Heart right ventricle (tissue), 16 donors: Measurements from ENCODE around the gene XAGE5. TPM values are rescaled to one million over a fixed set of nuclear protein-coding genes. Genes with fewer than 3 reads are reported as not detected.
"Not testable (repeated sequence)": the region's sequence is repeated elsewhere in the genome, so short reads cannot be mapped to it uniquely, and the experiment has no call there.

Experiments used
- ATAC-seq, 8 donors: fragments of 200-7000 bp; cut with Tn5 transposase; one replicate each; pipeline ENCODE4 v1.9.1; 2020; ENCODE audit warnings: mild to moderate bottlenecking in 8 of 8, moderate library complexity in 8 of 8, moderate number of reproducible peaks in 1 of 8
- DNase-seq, 2 donors: peaks; one replicate each; pipeline ENCODE4 v3.0.0-alpha.2; 2020
- H3K27ac ChIP-seq, 10 donors: fragments of 200-600 bp; sonication (generic) in 2 of 10; one replicate each; pipeline versions ENCODE4 v1.5.0 to v1.8.0; 2020 to 2022; ENCODE audit warnings: mild to moderate bottlenecking in 3 of 10
- H3K27me3 ChIP-seq, 7 donors: fragments of 200-600 bp; one replicate each; pipeline ENCODE4 v1.8.0; 2021 to 2022; ENCODE audit warnings: mild to moderate bottlenecking in 2 of 7
- H3K36me3 ChIP-seq, 9 donors: fragments of 200-600 bp; sonication (generic) in 1 of 9; one replicate each; pipeline versions ENCODE4 v1.5.0 to v1.8.0; 2020 to 2022; ENCODE audit warnings: mild to moderate bottlenecking in 2 of 9
- H3K4me1 ChIP-seq, 9 donors: fragments of 200-600 bp; sonication (generic) in 1 of 9; one replicate each; pipeline versions ENCODE4 v1.5.0 to v1.8.0; 2020 to 2022; ENCODE audit warnings: mild to moderate bottlenecking in 4 of 9
- H3K4me3 ChIP-seq, 10 donors: fragments of 200-600 bp; sonication (generic) in 2 of 10; one replicate each; pipeline versions ENCODE4 v1.5.0 to v1.8.0; 2020 to 2022; ENCODE audit warnings: mild to moderate bottlenecking in 7 of 10, moderate library complexity in 2 of 10
- H3K9me3 ChIP-seq, 11 donors: fragments of 200-600 bp in 10 of 11; sonication (generic) in 2 of 11; one replicate each; pipeline versions ENCODE4 v1.5.0 to v1.8.0; 2013 to 2022; ENCODE audit warnings: mild to moderate bottlenecking in 2 of 11, control low read depth in 1 of 11, moderate library complexity in 1 of 11
- CTCF ChIP-seq, 9 donors: fragments of 200-600 bp; sonication (generic) in 2 of 9; IDR thresholded peaks; one replicate each; pipeline versions ENCODE4 v1.5.0 to v1.8.0; 2021 to 2022; ENCODE audit warnings: antibody characterized with exemption in 9 of 9, mild to moderate bottlenecking in 5 of 9, moderate library complexity in 1 of 9
- WGBS, 2 donors: extraction: QIAGEN DNeasy Blood & Tissue Kit; methylation state at CpG; one replicate each; pipeline ENCODE4 v1.1.7; 2013; ENCODE audit warnings: inconsistent platforms in 1 of 2; 5-methylcytosine and 5-hydroxymethylcytosine counted together
- intact Hi-C, 10 donors: fragments of 100-400 bp; cut with DNase I; formaldehyde crosslinking; loops; one replicate each; pipeline versions ENCODE4 v1.11.1 to v1.14.2; 2022
- long read RNA-seq, 3 donors: library from polyadenylated mRNA; unstranded; transcript quantifications; one replicate each; pipeline ENCODE4 v2.0.0, GENCODE V29; 2020 to 2021
- polyA plus RNA-seq, 2 donors: library from polyadenylated mRNA; stranded (reverse); fragments of 200-250 nt; gene quantifications; one replicate each; pipeline ENCODE4 v1.2.3, GENCODE V29; 2013
- total RNA-seq, 10 donors: library from RNA; stranded (reverse); fragmentation: NEBNext Ultra II Directional in 3 of 10; extraction: Animal tissue kit (Norgen Biotek cat#: 25700) in 3 of 10; gene quantifications; one replicate each; pipeline versions ENCODE4 v1.2.1 to v1.2.4, GENCODE V29; 2021 to 2023
- donor health status: Arrhythmogenic right ventricular cardiomyopathy.
- donor health status: ischemic (EF 13 %, LVEDD 7.1; RV severe dilation, severe dysfunction).
- donor health status: healthy with polysubstance abuse.
- donor health status: DM: no; HTN: yes; CAD: no.
- donor health status: DM: no; HTN: no; CAD: no.
- donor health status: ischemic (EF 25% LVEDD 6.9; RV normal size, moderate dysfunction).
- donor health status: ischemic (EF 25% LVEDD 5.7; RV mildly dilated, moderate dysfunction).
- donor health status: healthy.
- donor health status: DM: yes; HTN: yes; CAD: no.
- donor health status: Ischemic cardiomyopathy.
- donor health status: ischemic (EF 35%, LVEDD 5.7; RV mildly dilated, moderate dysfunction).
- donor health status: nonischemic (EF 11% LVEDD 7.7; RV severe dilation, severe dysfunction).
- donor health status: DM: yes; HTN: yes; CAD: no.
- donor health status: PGD.
- donor health status: ischemic (EF 29% LVEDD 5.4; RV normal size, mild dysfunction).
- donor health status: nonischemic (EF 23%, LVEDD 6.1; RV moderate dilation, normal function).

XAGE5 gene, protein sequence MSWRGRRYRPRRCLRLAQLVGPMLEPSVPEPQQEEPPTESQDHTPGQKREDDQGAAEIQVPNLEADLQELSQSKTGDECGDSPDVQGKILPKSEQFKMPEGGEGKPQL
- total RNA-seq (not detected), polyA plus RNA-seq (not detected)
- long read RNA-seq, donor 1 = 0 reads
- long read RNA-seq, donor 2 = 0 reads
- long read RNA-seq, donor 3 = 0 reads

GRCh38 chrX:52811065-52811625 lies at the start of gene XAGE5:
TSS of gene XAGE5 (plus strand) at chrX:52811287. CDS start at chrX:52812567, 1,280 bp downstream.
- ATAC-seq (no peak), DNase-seq (no peak)
- H3K27ac ChIP-seq = no peak within 1 kb of the TSS
- TF ChIP-seq CTCF (IDR thresholded peaks at IDR 0.05) = no peak
- H3K4me3 ChIP-seq = no peak within 1 kb of the TSS
- intact Hi-C loops = no loop called here
- no peaks in the 10 kb centered on the region for H3K4me1 ChIP-seq
- 91% methylated on average over 25 of the region's 25 CpGs for WGBS, 2 donors
- H3K27me3 ChIP-seq = peaks cover 0 to 61% (median 0%) of the 10 kb centered on the region in 7 donors
- no peaks in the 10 kb centered on the region for H3K36me3 ChIP-seq
- H3K9me3 ChIP-seq = no peaks in the 10 kb centered on the region

GRCh38 chrX:52765983-52766382 lies 45.1 kb upstream of the XAGE5 start:
- H3K4me3 ChIP-seq, H3K27me3 ChIP-seq, H3K9me3 ChIP-seq, DNase-seq, H3K36me3 ChIP-seq, H3K4me1 ChIP-seq, intact Hi-C loops, ATAC-seq, H3K27ac ChIP-seq: not testable (repeated sequence)
- WGBS, 2 donors = no CpG with 5 or more reads among the region's 5 CpGs

GRCh38 chrX:52773504-52773903 lies 37.6 kb upstream of the XAGE5 start:
- H3K4me3 ChIP-seq, intact Hi-C loops, H3K27me3 ChIP-seq, H3K27ac ChIP-seq, ATAC-seq, H3K9me3 ChIP-seq, DNase-seq, H3K36me3 ChIP-seq, H3K4me1 ChIP-seq: not testable (repeated sequence)
- 81 to 85% methylated on average over 8 to 9 of the region's 11 CpGs for WGBS, 2 donors

DNA sequence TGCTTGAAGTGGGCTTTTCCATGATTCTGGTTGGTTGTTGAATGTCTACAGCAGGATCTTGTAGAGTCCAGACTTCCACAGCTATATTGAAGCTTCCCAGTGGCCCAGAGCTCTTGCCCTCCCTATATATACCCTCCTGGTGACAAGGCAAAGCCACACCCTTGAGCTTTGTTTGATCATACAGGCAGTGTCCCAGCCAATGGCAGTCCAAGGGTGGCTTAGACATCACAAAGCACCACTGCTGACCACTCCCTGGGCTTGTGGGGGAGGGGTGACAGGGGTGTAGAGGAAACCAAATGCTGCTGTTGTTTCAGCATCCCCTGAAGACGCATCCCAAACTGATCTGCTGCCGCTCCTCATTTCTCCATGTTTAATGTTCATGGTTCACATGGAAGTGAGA lies 13.8 kb upstream of the XAGE5 start, which contains the start of gene SPANXN5:
SPANXN5 (minus strand) TSS at position 101 of the 400 bp plus-strand sequence; CDS start at position 22, 79 bp downstream.
- H3K27ac ChIP-seq, H3K36me3 ChIP-seq, H3K9me3 ChIP-seq, intact Hi-C loops, H3K4me3 ChIP-seq, H3K4me1 ChIP-seq, DNase-seq, ATAC-seq: not testable (repeated sequence)
- peaks cover 0 to 36% (median 0%) of the 10 kb centered on the region in 7 donors for H3K27me3 ChIP-seq
- WGBS, 2 donors = 88 to 90% methylated on average over 2 of the region's 2 CpGs

- H3K9me3 ChIP-seq, H3K36me3 ChIP-seq, ATAC-seq, DNase-seq, intact Hi-C loops, H3K4me3 ChIP-seq, H3K4me1 ChIP-seq, H3K27ac ChIP-seq: not testable (repeated sequence)
- H3K27me3 ChIP-seq = peaks cover 0 to 32% (median 0%) of the 10 kb centered on the region in 7 donors
- 74 to 83% methylated on average over 2 of the region's 2 CpGs for WGBS, 2 donors
Observed at GRCh38 chrX:52804876-52805275, 6.2 kb upstream of the XAGE5 start.

DNA sequence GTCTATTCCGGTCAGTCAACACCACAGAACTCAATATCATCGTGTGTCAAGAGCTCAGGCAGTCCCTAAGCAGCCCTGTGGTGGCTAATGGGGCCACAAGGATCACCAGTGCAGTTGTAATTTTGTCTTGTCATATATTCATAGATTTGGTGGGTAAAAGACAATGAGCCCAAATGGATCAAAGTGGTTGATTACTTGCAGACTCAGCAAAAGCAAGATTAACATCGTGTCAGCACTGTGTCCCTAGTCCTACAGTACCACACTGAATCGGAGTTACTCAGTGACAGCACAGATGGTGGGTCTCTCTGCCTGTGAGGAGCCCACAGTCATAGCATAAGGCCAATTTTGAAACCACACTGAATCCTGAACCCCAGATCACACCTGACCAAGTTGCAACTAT lies 8.7 kb downstream of the XAGE5 start:
- no peak overlapping the region for H3K4me3 ChIP-seq
- intact Hi-C loops = no loop called here
- no peak for TF ChIP-seq CTCF (IDR thresholded peaks at IDR 0.05)
- ATAC-seq (no peak), DNase-seq (no peak)
- no peaks in the 10 kb centered on the region for H3K9me3 ChIP-seq
- peaks cover 0 to 86% (median 0%) of the 10 kb centered on the region in 7 donors for H3K27me3 ChIP-seq
- no peak overlapping the region for H3K27ac ChIP-seq
- 68 to 78% methylated on average over 4 of the region's 4 CpGs for WGBS, 2 donors
- no peaks in the 10 kb centered on the region for H3K4me1 ChIP-seq
- H3K36me3 ChIP-seq = no peaks in the 10 kb centered on the region
